Stimulated activated CD8-positive, alpha-beta memory T cell treated with anti-CD3 and anti-CD28 coated beads, Interleukin-15, amount 100 ng/mL, for 48 hours (primary cell): Measurements from ENCODE around the gene GIT2.
A peak's percentile ranks its signal among the peaks of the same experiment; 100 is the strongest.
"Not testable (repeated sequence)": the region's sequence is repeated elsewhere in the genome, so short reads cannot be mapped to it uniquely, and the experiment has no call there.

ENCODE experiments used
- DNase-seq, 2 donors: peaks; one replicate each; pipeline ENCODE4 v3.0.0-alpha.2; 2020; ENCODE audit warnings: low read depth in 2 of 2

GIT2 gene

GRCh38 chr12:109946505-109946904 is 49.7 kb downstream of the GIT2 start:
- no peak for DNase-seq

GRCh38 chr12:109944561-109945359 is 51.4 kb downstream of the GIT2 start:
- DNase-seq: no peak

GRCh38 chr12:109943811-109944210 is 52.4 kb downstream of the GIT2 start:
- DNase-seq: no peak

GRCh38 chr12:109940339-109940923 is 55.7 kb downstream of the GIT2 start:
- DNase-seq: no peak

- DNase-seq: no peak
Observed at GRCh38 chr12:109939504-109939903, 56.7 kb downstream of the GIT2 start.

- no peak for DNase-seq
Observed at GRCh38 chr12:109938947-109939346, 57.2 kb downstream of the GIT2 start.

GRCh38 chr12:109937371-109937770 is 58.8 kb downstream of the GIT2 start:
- no peak for DNase-seq

- DNase-seq: no peak
Observed at GRCh38 chr12:109934026-109934425, 62.1 kb downstream of the GIT2 start.

GRCh38 chr12:109932878-109933503 is 63.2 kb downstream of the GIT2 start:
- no peak for DNase-seq

GRCh38 chr12:109931143-109931542 is 65.0 kb downstream of the GIT2 start:
- DNase-seq: no peak

GRCh38 chr12:109930028-109930800 is 66.0 kb downstream of the GIT2 start:
- DNase-seq: no peak

GRCh38 chr12:109929326-109929725 is 66.8 kb downstream of the GIT2 start:
- not testable (repeated sequence) for DNase-seq

GRCh38 chr12:109928058-109928656 is 68.0 kb downstream of the GIT2 start:
- DNase-seq: no peak

GRCh38 chr12:109927622-109928021 is 68.5 kb downstream of the GIT2 start:
- peak in 1 of 2 donors; percentile 9 for DNase-seq

- DNase-seq: no peak
Observed at GRCh38 chr12:109926488-109927210, 69.5 kb downstream of the GIT2 start.

- DNase-seq: no peak
Observed at GRCh38 chr12:109926016-109926415, 70.2 kb downstream of the GIT2 start.

GRCh38 chr12:109925185-109925840 is 70.9 kb downstream of the GIT2 start:
- DNase-seq: no peak

GRCh38 chr12:109923481-109924245 is 72.5 kb downstream of the GIT2 start:
- no peak for DNase-seq

- no peak for DNase-seq
Observed at GRCh38 chr12:109923038-109923437, 73.1 kb downstream of the GIT2 start.

GRCh38 chr12:109921982-109922381 is 74.2 kb downstream of the GIT2 start:
- DNase-seq: no peak
